Measurements from ENCODE around the gene RASA4.
"Not testable (repeated sequence)": the region's sequence is repeated elsewhere in the genome, so short reads cannot be mapped to it uniquely, and the experiment has no call there.

Gene RASA4

GRCh38 chr7:102544372-102544771, 72.2 kb downstream of the RASA4 start:
- in situ Hi-C loops (cut with MboI; ENCODE audit: low sequenced_read_pairs), result not testable (repeated sequence)

DNA sequence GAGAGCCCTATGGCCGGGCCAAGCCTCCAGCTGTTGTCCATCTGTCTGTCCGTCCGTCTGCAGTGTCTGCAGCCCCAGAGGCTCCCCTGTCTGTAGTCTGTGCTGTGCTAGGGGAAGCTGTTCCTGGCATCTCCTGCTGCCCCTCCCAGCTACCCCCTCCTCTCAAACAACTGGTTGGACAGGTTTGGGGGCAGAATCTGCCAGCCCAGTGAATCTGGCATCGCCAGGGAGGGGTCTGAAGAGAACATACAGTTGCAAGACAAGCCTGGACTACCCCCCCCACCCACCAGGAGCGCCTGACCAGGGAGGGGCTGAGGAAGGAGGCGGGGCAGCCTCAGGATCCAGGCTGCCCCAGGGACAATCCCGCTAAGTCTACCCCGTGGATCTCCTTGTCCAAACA, 73.0 kb downstream of the RASA4 start, which contains the start of gene UPK3BL2:
UPK3BL2 (minus strand) TSS at position 101 of the 400 bp plus-strand sequence; CDS start at position 41, 60 bp downstream.
- in situ Hi-C loops (cut with MboI; ENCODE audit: low sequenced_read_pairs), result not testable (repeated sequence)

- in situ Hi-C loops (cut with MboI; ENCODE audit: low sequenced_read_pairs), result not testable (repeated sequence)
Measured at GRCh38 chr7:102542771-102543170, 73.8 kb downstream of the RASA4 start.

DNA sequence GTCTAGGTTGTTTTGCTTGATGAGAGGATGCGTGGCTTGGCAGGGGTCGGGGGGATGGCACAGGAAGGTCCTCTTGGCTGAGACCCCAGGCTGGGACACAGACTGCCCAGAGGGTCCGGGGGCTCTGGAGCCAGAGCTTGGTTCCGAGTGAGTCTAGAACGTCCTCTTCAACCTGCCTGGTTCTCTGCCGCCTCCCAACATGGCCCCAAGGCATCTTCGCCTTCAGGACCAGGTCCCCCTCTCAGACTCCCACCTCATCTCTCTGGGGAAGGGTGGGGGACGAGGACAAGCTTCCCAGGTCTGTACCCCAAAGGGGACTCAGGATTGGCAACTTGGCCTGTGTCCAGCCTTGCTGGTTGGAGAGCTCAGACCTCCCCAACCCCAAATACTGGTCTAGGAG, 74.5 kb downstream of the RASA4 start:
- in situ Hi-C loops (cut with MboI; ENCODE audit: low sequenced_read_pairs), result not testable (repeated sequence)

DNA sequence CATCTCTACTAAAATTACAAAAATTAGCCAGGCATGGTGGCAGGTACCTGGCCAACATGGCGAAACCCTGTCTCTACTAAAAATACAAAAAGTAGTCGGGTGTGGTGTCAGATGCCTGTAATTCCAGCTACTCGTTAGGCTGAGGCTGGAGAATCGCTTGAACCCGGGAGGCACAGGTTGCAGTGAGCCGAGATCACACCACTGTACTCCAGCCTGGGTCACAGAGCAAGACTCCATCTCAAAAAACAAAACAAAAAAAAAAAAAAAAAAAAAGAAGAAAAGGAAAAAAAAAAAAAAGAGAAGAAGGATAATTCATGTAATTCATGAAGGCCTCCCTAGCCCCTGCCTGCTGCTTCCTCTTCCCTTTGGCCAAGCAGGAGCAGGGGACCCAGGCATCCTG, 76.0 kb downstream of the RASA4 start:
- in situ Hi-C loops (cut with MboI; ENCODE audit: low sequenced_read_pairs), result not testable (repeated sequence)

GRCh38 chr7:102535062-102535615, 81.4 kb downstream of the RASA4 start:
- in situ Hi-C loops (cut with MboI; ENCODE audit: low sequenced_read_pairs), result not testable (repeated sequence)

DNA sequence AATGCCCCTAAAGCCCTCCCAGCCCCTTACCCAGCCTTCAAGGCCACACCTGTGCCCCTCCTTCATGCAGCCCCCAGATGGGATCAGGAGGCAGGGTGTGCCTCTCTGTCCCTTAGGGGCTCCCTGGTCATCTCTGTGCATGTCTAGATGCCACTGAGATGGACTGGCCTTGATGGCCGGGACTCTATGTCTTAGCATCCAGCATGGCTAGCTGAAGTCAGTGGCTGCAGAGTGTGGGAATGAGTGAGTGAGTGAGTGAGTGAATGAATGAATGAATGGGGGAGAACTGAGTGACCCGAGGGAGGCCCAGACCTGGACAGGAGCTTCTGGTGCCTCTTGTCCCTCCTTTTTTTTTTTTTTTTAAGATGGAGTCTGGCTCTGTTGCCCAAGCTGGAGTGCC, 84.4 kb downstream of the RASA4 start:
- in situ Hi-C loops (cut with MboI; ENCODE audit: low sequenced_read_pairs), result not testable (repeated sequence)

DNA sequence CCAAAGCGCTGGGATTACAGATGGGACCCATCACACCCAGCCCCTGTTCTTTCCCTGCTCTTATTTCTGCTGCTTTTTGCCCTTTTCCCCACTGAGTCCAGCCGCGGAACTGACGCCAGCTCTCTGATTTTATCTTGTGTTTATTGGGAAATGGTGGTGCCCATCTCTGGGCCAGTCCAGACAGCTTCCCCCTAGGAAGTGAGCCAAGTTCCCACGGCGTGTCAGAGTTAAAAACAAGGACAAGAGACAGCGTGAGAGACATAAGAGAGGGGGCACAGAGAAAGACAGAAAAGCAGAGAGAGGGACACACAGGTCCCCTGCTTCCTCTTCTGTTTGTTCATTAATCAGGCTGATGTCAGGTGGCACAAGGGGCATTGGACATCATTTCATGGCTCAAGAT, 85.0 kb downstream of the RASA4 start:
- in situ Hi-C loops (cut with MboI; ENCODE audit: low sequenced_read_pairs), result not testable (repeated sequence)

DNA sequence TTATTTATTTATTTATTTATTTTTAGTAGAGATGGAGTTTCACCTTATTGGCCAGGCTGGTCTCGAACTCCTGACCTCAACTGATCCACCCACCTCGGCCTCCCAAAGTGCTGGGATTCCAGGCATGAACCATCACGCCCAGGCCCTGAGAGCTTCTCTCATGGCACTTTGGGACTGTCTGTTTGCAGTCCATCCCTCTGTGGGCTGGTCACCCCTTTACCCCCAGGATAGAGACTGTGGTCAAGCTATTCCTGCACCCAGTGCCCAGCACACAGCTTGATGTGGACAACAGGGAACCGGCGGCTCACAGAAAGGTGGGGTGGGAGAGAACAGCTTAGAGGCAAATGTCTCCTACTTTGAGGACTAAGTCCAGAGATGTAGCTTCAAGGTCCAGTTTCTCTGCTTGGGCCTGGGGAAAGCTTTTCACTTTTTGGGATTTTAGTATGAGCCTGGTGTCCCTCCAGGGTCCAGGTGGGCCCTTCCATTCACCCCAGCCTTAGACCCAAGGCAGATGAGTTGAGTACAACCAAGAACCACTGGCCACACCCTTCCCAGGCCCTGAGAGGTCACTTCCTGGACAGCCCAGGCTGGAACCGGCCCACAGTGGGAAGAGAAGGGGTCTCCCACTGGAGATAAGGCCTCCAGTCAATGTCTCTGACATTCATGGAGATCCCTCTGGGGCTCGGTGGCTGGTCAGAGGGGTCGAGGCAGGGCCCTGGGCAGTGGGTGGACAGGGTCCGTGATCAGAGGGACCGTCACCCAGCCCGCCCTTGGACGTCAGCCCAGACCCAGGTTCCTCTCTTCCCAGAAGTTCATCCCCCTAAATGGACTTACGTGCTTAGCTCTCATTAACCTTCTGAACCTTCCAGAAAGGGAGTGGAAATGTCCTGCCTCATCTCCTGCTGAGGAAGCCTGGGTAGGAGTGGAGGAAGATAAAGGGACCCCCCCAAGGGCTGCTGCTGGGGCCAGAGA, 88.4 kb downstream of the RASA4 start:
- in situ Hi-C loops (cut with MboI; ENCODE audit: low sequenced_read_pairs), result not testable (repeated sequence)

DNA sequence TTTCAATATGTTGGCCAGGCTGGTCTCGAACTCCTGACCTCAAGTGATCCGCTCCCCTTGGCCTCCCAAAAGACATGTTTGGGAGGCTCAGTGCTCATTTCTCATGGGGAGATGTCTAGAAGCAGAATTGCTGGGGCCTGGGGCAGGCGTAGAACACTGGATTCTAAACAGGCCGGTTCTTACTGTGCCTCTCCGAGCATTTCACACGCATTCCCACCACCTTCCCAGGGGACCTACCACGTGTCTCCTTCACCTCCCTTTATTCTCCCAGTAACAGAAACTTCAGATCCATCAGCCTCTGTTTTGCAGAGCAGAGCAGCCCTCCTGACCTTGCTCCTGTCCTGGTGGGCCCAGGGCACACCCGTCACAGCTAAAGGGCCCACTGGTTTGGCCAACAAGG, 89.4 kb downstream of the RASA4 start:
- in situ Hi-C loops (cut with MboI; ENCODE audit: low sequenced_read_pairs), result not testable (repeated sequence)

GRCh38 chr7:102524803-102525202, 91.8 kb downstream of the RASA4 start:
- in situ Hi-C loops (cut with MboI; ENCODE audit: low sequenced_read_pairs), result not testable (repeated sequence)
